HuH-7 (cell line): ENCODE data around the gene SOX15.

Experiments used
- DNase-seq: peaks from one replicate; pipeline ENCODE4 v3.0.0; 2011; ENCODE audit warnings: low spot score

Gene SOX15

GRCh38 chr17:7557775-7558543 lies 31.9 kb downstream of the SOX15 start:
- no peak for DNase-seq

GRCh38 chr17:7557147-7557764 lies 32.6 kb downstream of the SOX15 start:
- DNase-seq: no peak

GRCh38 chr17:7556627-7557026 lies 33.3 kb downstream of the SOX15 start:
- DNase-seq: no peak

DNA sequence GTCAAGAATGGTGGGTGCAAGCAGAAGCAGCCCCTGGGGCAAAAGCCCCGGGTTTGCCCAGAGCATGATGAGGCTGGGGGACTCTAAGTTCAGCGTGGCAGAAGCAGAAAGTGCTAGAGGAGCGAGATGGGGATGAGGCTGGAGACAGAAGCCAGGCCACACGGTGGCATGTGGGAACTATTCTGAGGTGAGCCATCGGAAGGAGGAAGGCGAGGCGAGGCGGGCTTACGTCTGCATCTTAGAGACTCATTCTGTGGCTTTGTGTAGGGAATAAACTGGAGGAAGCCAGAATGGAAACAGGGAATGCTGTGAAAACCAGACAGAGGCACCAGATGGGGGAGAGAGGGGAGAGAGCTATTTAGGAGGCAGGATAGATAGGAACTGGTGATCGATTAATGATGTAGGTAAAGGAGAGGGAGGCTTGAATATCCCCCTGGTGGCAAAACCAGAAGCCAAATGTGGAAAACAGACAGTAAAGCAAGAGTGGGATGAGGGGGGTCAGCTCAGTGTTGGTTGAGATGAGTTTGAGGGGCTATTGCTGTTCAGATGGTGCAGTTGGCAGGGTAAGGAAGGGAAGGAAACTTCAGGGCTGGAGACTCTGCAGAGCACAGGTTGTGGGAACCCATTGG lies 34.5 kb downstream of the SOX15 start:
- no peak for DNase-seq

GRCh38 chr17:7553356-7553755 lies 36.5 kb downstream of the SOX15 start:
- no peak for DNase-seq

- no peak for DNase-seq
These were observed 37.3 kb downstream of the SOX15 start for GRCh38 chr17:7552621-7553051.

DNA sequence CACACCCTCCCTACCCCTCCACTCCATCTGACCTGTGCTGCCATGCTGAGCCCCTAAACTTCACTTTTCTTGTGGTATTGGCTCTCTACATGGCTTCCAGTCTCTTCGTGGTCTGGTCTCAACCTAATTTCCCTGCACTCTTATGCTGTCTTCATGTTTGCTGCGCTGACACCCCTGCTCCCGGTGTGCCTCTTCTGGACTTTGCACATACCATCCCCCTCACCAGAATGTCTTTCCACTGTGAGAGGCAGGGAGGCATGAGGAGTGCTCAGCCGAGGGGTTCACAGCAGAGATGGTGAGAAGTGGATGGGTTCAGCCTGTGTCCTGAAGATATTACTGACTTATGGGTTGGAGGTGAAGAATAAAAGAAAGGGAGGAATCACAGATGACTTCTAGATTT lies 38.5 kb downstream of the SOX15 start:
- no peak for DNase-seq

- no peak for DNase-seq
These were observed 39.5 kb downstream of the SOX15 start for GRCh38 chr17:7550344-7550743.

DNA sequence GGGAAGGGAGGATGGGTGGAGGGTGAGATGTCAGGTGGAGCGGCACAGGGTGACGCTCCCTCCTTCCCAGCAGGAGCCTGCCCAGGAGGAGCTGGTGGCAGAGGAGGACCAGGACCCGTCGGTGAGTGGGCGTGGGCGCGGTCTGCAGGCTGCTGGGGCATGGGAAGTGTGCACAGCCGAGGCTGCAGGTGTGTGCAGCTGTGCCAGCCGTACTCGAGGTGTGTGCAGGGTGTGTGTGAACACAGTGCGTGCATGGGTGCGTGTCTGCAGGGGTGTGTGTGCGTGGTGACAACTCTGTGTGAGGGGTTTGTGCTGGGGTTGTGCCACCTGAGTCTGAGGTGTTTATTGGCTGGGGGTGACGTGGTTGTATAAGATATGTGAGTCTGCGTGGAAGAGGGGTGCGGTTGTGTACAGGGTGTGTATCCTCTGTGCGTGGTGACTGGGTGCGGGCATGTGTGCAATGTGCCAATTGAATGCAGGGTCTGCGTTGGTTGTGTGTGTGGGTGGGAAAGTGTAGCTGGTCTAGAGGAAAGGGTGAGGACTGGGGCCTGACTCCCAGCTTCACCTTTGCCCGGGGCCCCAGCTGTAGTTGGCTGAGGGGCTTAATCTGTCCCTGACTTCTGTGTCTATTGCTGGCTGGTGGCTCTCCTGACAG lies 40.4 kb downstream of the SOX15 start:
- no peak for DNase-seq

DNA sequence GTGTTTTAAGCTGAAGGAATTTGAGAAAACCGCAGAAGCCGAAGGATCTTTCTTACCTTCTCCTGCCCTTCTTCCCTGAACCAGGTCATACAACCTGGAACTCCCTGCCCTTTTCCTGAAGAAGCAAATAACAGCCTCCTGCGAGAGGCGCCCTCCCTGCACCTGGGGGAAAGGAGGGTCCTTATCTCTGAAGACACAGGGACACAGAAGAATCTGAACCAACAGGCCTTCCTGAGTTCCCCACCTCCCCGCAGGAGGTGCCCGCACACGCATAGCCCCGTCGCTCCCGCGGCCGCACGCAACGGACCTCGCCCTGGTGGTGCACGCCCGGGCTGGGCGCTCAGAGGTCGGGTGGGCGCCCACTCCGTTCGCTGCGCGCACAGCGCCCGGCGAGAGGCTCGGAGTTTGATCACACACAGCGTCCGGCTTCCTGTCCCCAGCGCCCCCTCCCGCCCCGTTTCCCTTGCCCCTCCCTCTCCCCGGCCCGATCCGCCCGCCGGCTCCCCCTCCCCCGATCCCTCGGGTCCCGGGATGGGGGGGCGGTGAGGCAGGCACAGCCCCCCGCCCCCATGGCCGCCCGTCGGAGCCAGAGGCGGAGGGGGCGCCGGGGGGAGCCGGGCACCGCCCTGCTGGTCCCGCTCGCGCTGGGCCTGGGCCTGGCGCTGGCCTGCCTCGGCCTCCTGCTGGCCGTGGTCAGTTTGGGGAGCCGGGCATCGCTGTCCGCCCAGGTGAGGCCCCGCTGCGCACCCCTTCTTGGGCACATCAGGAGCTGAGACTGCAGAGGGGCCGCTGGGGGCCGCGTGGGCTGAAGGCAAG lies 41.1 kb downstream of the SOX15 start, which contains the start of gene TNFSF12:
Gene TNFSF12 (plus strand): TSS at position 474 of the 816 bp plus-strand sequence. CDS start 96 bp downstream, at position 570.
- DNase-seq: no peak

DNA sequence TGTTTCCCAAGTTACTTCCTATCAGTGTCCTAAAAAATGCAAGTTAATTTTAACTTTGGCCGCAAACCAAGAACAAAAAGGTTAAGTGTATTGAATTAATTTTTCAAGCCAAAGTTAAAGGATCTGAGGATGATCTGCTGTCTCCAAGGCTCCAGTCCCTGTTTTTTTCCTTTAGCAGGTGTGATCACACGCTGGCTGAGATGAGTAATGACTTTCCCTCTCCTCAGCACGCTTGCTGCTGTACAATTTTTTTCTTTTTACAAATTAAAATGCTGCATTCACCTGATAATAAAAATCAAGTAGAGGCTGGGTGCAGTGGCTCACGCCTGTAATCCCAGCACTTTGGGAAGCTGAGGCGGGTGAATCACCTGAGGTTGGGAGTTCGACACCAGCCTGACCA lies 45.0 kb downstream of the SOX15 start:
- DNase-seq: no peak

DNA sequence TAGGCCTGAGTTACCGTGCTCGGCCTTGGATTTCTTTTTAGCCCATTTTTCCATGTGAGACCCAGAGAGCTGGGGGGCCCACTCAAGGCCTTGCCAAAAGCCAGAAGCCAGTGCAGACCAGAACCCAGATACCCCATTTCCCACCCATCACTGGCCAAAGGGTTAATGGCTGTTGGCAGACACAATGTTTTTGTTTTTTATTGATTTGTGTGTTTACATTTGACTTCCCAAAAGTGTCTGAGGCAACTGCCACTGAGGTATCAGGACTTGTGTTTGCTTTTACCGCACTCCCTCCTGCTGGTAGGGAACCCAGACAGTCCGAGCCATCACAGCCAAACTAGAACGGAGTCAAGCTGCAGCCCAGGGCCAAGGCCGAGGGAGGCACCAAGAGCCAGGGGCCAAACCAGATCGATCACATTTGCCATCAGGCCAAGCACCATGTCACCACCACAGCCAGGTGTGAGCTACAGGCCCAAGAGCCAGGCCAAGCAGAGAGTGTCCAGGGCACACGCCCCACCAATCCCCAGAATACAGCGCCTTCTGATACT lies 48.7 kb downstream of the SOX15 start:
- no peak for DNase-seq

GRCh38 chr17:7538891-7539545 lies 50.9 kb downstream of the SOX15 start:
- no peak for DNase-seq
